ENCODE data around the gene RFTN1.

DNA sequence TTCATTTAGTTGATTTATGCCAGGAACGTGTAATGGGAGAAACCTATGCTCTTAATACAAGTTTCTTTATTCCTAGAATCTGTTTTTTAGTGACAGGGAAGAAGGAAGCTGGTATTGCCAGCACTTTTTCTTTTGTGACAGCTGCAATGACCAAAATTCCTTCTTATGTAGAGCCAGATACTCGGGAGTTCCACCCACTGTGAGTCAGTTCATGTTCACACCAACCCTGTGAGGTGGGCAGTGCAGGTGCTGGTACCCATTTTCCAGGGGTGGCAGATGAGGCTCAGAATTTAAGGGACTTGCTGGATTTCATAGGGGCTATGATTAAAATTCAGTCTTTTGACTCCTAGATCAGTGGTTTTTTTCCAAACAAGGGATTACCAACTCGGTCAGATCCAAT, 213.8 kb downstream of the RFTN1 start:
- no peak for TF ChIP-seq POLR2A (IDR thresholded peaks at IDR 0.05)
- TF ChIP-seq, protein P1, sequence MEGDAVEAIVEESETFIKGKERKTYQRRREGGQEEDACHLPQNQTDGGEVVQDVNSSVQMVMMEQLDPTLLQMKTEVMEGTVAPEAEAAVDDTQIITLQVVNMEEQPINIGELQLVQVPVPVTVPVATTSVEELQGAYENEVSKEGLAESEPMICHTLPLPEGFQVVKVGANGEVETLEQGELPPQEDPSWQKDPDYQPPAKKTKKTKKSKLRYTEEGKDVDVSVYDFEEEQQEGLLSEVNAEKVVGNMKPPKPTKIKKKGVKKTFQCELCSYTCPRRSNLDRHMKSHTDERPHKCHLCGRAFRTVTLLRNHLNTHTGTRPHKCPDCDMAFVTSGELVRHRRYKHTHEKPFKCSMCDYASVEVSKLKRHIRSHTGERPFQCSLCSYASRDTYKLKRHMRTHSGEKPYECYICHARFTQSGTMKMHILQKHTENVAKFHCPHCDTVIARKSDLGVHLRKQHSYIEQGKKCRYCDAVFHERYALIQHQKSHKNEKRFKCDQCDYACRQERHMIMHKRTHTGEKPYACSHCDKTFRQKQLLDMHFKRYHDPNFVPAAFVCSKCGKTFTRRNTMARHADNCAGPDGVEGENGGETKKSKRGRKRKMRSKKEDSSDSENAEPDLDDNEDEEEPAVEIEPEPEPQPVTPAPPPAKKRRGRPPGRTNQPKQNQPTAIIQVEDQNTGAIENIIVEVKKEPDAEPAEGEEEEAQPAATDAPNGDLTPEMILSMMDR (IDR thresholded peaks at IDR 0.05) = no peak

Measured in uterus (tissue), 2 donors.